Measurements from ENCODE around the gene MRRF.

Gene MRRF

GRCh38 chr9:122277285-122277897, 12.7 kb downstream of the MRRF start:
- DNase-seq (ENCODE audit: low read depth) = no peak
- H3K4me3 ChIP-seq (ENCODE audit: low read length) = no peak overlapping the region
- TF ChIP-seq CTCF (IDR thresholded peaks at IDR 0.05; ENCODE audit: insufficient read depth, low read depth, low read length, missing control alignments) = no peak

- no peak for DNase-seq (ENCODE audit: low read depth)
- no peak overlapping the region for H3K4me3 ChIP-seq (ENCODE audit: low read length)
- TF ChIP-seq CTCF (IDR thresholded peaks at IDR 0.05; ENCODE audit: insufficient read depth, low read depth, low read length, missing control alignments) = no peak
Measured at GRCh38 chr9:122281368-122281767, 16.7 kb downstream of the MRRF start.

- no peak for TF ChIP-seq CTCF (IDR thresholded peaks at IDR 0.05; ENCODE audit: insufficient read depth, low read depth, low read length, missing control alignments)
- no peak for DNase-seq (ENCODE audit: low read depth)
- no peak overlapping the region for H3K4me3 ChIP-seq (ENCODE audit: low read length)
Measured at GRCh38 chr9:122286764-122287163, 22.1 kb downstream of the MRRF start.

GRCh38 chr9:122287214-122287720, 22.6 kb downstream of the MRRF start:
- no peak for TF ChIP-seq CTCF (IDR thresholded peaks at IDR 0.05; ENCODE audit: insufficient read depth, low read depth, low read length, missing control alignments)
- no peak overlapping the region for H3K4me3 ChIP-seq (ENCODE audit: low read length)
- DNase-seq (ENCODE audit: low read depth) = no peak

DNA sequence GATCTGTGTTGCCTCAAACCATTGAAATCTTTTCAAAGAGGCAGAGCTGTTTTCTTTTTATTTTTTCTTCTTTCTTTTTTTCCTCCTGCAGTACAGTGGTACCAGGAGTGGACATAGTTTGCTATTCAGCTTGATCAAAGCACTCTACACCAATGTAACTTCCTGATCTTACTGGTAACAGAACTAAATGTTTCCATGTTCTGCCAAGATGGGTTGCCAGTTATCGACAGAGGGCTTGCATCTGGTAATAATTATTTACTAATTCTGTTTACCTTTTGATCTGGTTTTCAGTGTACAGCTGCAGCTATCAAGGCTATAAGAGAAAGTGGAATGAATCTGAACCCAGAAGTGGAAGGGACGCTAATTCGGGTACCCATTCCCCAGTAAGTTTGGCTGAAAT, 26.8 kb downstream of the MRRF start:
- no peak for TF ChIP-seq CTCF (IDR thresholded peaks at IDR 0.05; ENCODE audit: insufficient read depth, low read depth, low read length, missing control alignments)
- H3K4me3 ChIP-seq (ENCODE audit: low read length) = no peak overlapping the region
- DNase-seq (ENCODE audit: low read depth) = no peak

DNA sequence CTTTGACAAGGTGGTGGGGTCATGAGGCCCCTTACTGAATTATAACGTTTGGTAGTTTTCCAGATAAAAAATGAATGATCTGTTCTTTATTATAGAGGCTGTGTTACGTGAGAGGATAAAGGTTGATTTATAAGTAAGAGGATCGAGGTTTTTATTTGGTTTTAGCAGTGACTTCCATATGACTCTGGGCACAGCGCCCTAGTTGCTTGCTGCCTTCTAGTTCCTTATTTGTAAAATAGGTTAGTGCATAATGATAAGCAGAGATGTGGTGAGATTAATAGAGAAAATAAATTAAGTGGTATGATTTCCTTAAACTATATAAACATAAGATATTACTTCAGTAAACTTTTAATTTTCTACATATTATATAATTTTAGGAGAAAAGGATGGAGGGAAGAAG, 29.8 kb downstream of the MRRF start:
- no peak overlapping the region for H3K4me3 ChIP-seq (ENCODE audit: low read length)
- no peak for DNase-seq (ENCODE audit: low read depth)
- no peak for TF ChIP-seq CTCF (IDR thresholded peaks at IDR 0.05; ENCODE audit: insufficient read depth, low read depth, low read length, missing control alignments)

DNA sequence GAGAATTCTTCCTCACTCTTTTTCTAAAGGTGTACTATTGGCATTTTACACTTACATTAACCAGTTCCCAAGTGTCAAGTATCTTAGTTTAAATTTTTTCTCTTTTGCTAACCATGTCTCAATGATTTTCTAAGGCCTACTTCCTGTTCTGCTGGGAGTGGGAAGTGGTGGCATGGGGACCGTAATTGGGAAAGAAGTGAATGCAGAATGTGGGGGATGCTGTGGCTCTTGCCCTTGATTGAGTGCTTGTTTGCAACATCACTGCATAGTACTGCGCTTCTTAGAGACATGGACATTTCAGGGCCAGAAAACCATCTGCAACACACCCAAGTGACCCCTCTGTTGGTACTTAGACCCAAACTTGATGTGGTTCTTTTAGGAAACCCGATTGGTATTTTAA, 32.8 kb downstream of the MRRF start:
- no peak overlapping the region for H3K4me3 ChIP-seq (ENCODE audit: low read length)
- no peak for TF ChIP-seq CTCF (IDR thresholded peaks at IDR 0.05; ENCODE audit: insufficient read depth, low read depth, low read length, missing control alignments)
- DNase-seq (ENCODE audit: low read depth) = no peak

Measured in epithelial cell of esophagus (primary cell).